IMR-90 (cell line): Measurements from ENCODE around the gene NDUFAF8. TPM values are rescaled to one million over a fixed set of nuclear protein-coding genes. Genes with fewer than 3 reads are reported as not detected.

ENCODE experiments used
- ATAC-seq: fragments of 200-7000 bp; cut with Tn5 transposase; 2 replicates; pipeline ENCODE4 v1.9.1; 2020; ENCODE audit warnings: low read depth, mild to moderate bottlenecking, moderate library complexity
- BruUV-seq: library from RNA; stranded (reverse); fragments of 400-500 nt; replicated peaks from 2 replicates; lab custom pipeline; 2021; lab: Mats Ljungman, UMichigan
- CTCF ChIA-PET: fragments of 300-600 bp; formaldehyde crosslinking; extraction: SDS; loops from one replicate; lab custom pipeline; 2021; ENCODE audit warnings: antibody characterized with exemption; lab: Yijun Ruan, JAX
- POLR2A ChIA-PET: fragments of 300-600 bp; sonication (Branson Sonifier 250); formaldehyde crosslinking; loops from one replicate; lab custom pipeline; 2022; ENCODE audit warnings: antibody characterized with exemption; ENCODE audit not compliant: unreplicated experiment; lab: Charles Lee
- DNase-seq: peaks from one replicate; pipeline ENCODE4 v3.0.0; 2013
- H2AFZ ChIP-seq: replicated peaks from 2 replicates; pipeline ENCODE3; 2013; ENCODE audit warnings: low read length, mild to moderate bottlenecking; ENCODE audit not compliant: poor library complexity
- H2AK5ac ChIP-seq: 2 replicates; pipeline ENCODE4 v1.6.1; 2013; ENCODE audit warnings: low read depth, low read length, inconsistent platforms
- H2AK9ac ChIP-seq: replicated peaks from 2 replicates; pipeline ENCODE3; 2013; ENCODE audit warnings: mild to moderate bottlenecking, low read depth, low read length, moderate library complexity; ENCODE audit not compliant: poor library complexity
- H2BK120ac ChIP-seq: 2 replicates; pipeline ENCODE4 v1.6.1; 2013; ENCODE audit warnings: low read depth, low read length, inconsistent platforms
- H2BK15ac ChIP-seq: 3 replicates; pipeline ENCODE4 v1.6.1; 2013; ENCODE audit warnings: low read depth, low read length, inconsistent platforms
- H2BK20ac ChIP-seq: 2 replicates; pipeline ENCODE4 v1.6.1; 2013; ENCODE audit warnings: low read depth, mild to moderate bottlenecking, inconsistent platforms, low read length, moderate library complexity
- H2BK5ac ChIP-seq: 2 replicates; pipeline ENCODE4 v1.6.1; 2013; ENCODE audit warnings: mild to moderate bottlenecking, low read depth, low read length, inconsistent platforms; ENCODE audit not compliant: poor library complexity, severe bottlenecking
- H3K14ac ChIP-seq: replicated peaks from 2 replicates; pipeline ENCODE4 v1.6.1; 2013; ENCODE audit warnings: low read depth, low read length, inconsistent platforms
- H3K18ac ChIP-seq: 2 replicates; pipeline ENCODE4 v1.6.1; 2013; ENCODE audit warnings: low read depth, low read length, control low read depth
- H3K23ac ChIP-seq: 2 replicates; pipeline ENCODE4 v1.6.1; 2013; ENCODE audit warnings: low read depth, low read length, inconsistent platforms
- H3K27ac ChIP-seq: 2 replicates; pipeline ENCODE4 v1.5.1; 2013; ENCODE audit warnings: mild to moderate bottlenecking, control low read depth, low read length; ENCODE audit not compliant: insufficient read depth
- H3K27me3 ChIP-seq: 2 replicates; pipeline ENCODE4 v1.6.1; 2013; ENCODE audit warnings: low read length; ENCODE audit not compliant: control insufficient read depth, insufficient read depth
- H3K36me3 ChIP-seq: 2 replicates; pipeline ENCODE4 v1.6.1; 2013; ENCODE audit warnings: low read length, mixed read lengths; ENCODE audit not compliant: control insufficient read depth, insufficient read depth
- H3K4ac ChIP-seq: 2 replicates; pipeline ENCODE4 v1.6.1; 2013; ENCODE audit warnings: low read depth, low read length, inconsistent platforms
- H3K4me1 ChIP-seq: 2 replicates; pipeline ENCODE4 v1.6.1; 2013; ENCODE audit warnings: low read length, mixed read lengths; ENCODE audit not compliant: control insufficient read depth, insufficient read depth
- H3K4me2 ChIP-seq: 2 replicates; pipeline ENCODE4 v1.6.1; 2013; ENCODE audit warnings: low read depth, mild to moderate bottlenecking, control low read depth, low read length, moderate library complexity
- H3K4me3 ChIP-seq: 2 replicates; pipeline ENCODE4 v1.5.1; 2013; ENCODE audit warnings: low read depth, mild to moderate bottlenecking, control low read depth, low read length, moderate library complexity; ENCODE audit not compliant: insufficient read depth
- H3K56ac ChIP-seq: 2 replicates; pipeline ENCODE4 v1.6.1; 2013; ENCODE audit warnings: low read length, inconsistent platforms; ENCODE audit not compliant: insufficient read depth; ENCODE audit errors: extremely low read depth
- H3K79me1 ChIP-seq, 2 experiments: 2 replicates each; pipeline ENCODE4 v1.6.1; 2013; ENCODE audit warnings: low read length in 2 of 2, inconsistent platforms in 1 of 2, low read depth in 1 of 2
- H3K9ac ChIP-seq: 2 replicates; pipeline ENCODE4 v1.6.1; 2013; ENCODE audit warnings: low read depth, low read length, control low read depth
- H3K9me1 ChIP-seq: 2 replicates; pipeline ENCODE4 v1.6.1; 2013; ENCODE audit warnings: low read length, inconsistent platforms; ENCODE audit not compliant: insufficient read depth
- H3K9me3 ChIP-seq: 2 replicates; pipeline ENCODE4 v1.6.1; 2013; ENCODE audit warnings: low read length; ENCODE audit not compliant: control insufficient read depth, insufficient read depth
- H4K20me1 ChIP-seq: 2 replicates; pipeline ENCODE4 v1.6.1; 2013; ENCODE audit warnings: low read length, inconsistent platforms; ENCODE audit not compliant: insufficient read depth
- H4K5ac ChIP-seq: 2 replicates; pipeline ENCODE4 v1.6.1; 2013; ENCODE audit warnings: mild to moderate bottlenecking, low read depth, low read length, control low read depth
- H4K8ac ChIP-seq, 2 experiments: 2 replicates each; pipeline ENCODE4 v1.6.1; 2013; ENCODE audit warnings: low read depth in 2 of 2, low read length in 2 of 2, control low read depth in 1 of 2, inconsistent platforms in 1 of 2
- H4K91ac ChIP-seq: 2 replicates; pipeline ENCODE4 v1.6.1; 2013; ENCODE audit warnings: low read depth, low read length, inconsistent platforms; ENCODE audit not compliant: insufficient read depth
- NFE2L2 ChIP-seq: fragments of 150-350 bp; IDR thresholded peaks from 2 replicates; pipeline ENCODE4 v1.6.1; 2016; ENCODE audit warnings: low read depth, mild to moderate bottlenecking, low read length
- RCOR1 ChIP-seq: IDR thresholded peaks from 2 replicates; pipeline ENCODE4 v1.6.1; 2012; ENCODE audit warnings: mild to moderate bottlenecking, low read length, improper control_type of control experiment; ENCODE audit not compliant: insufficient replicate concordance
- WGBS, 2 experiments: methylation state at CpG; one replicate each; pipeline versions ENCODE4 v1.1.5 to v1.1.7; 2013; ENCODE audit warnings: missing lambda C conversion rate in 2 of 2; ENCODE audit not compliant: insufficient read length in 1 of 2; ENCODE audit errors: extremely low coverage in 2 of 2; 5-methylcytosine and 5-hydroxymethylcytosine counted together
- dilution Hi-C: fragments of 300-500 bp; cut with HindIII; formaldehyde crosslinking; loops from one replicate; pipeline ENCODE4 v1.14.3; 2018; ENCODE audit warnings: low sequenced_read_pairs; ENCODE audit not compliant: unreplicated experiment
- in situ Hi-C: fragments of 300-500 bp; cut with MboI; formaldehyde crosslinking; loops from 3 replicates; pipeline ENCODE4 v1.14.3; 2019; ENCODE audit warnings: low sequenced_read_pairs, inconsistent platforms, mixed read lengths
- intact Hi-C: fragments of 100-400 bp; cut with micrococcal nuclease; formaldehyde crosslinking; loops from 2 replicates; pipeline ENCODE4 v1.10.0; 2022
- polyA plus RNA-seq, 3 experiments: library from polyadenylated mRNA; depleted of rRNA; stranded (reverse); fragments of >200 nt; gene quantifications; 2 replicates each; pipeline ENCODE4 v1.2.3, GENCODE V29; 2012; ENCODE audit warnings: low replicate concordance in 1 of 3
- total RNA-seq: library from RNA; depleted of rRNA; stranded (reverse); fragments of >200 nt; gene quantifications from 2 replicates; pipeline ENCODE4 v1.2.3, GENCODE V29; 2012
- TF ChIP-seq, protein P1 (sequence below): conservative IDR thresholded peaks from 2 replicates; pipeline ENCODE4 v1.5.1; 2012; ENCODE audit warnings: mild to moderate bottlenecking, low read depth, low read length, improper control_type of control experiment
- TF ChIP-seq, protein P2 (sequence below): fragments of 150-350 bp; IDR thresholded peaks from 2 replicates; pipeline ENCODE4 v1.6.1; 2017; ENCODE audit warnings: mild to moderate bottlenecking, antibody characterized with exemption, low read length, low read depth

The NDUFAF8 gene
- total and polyA plus RNA-seq, 2 of the 4 experiments (the other 2 are of a cell fraction) = 11.1 to 65.0 TPM

DNA sequence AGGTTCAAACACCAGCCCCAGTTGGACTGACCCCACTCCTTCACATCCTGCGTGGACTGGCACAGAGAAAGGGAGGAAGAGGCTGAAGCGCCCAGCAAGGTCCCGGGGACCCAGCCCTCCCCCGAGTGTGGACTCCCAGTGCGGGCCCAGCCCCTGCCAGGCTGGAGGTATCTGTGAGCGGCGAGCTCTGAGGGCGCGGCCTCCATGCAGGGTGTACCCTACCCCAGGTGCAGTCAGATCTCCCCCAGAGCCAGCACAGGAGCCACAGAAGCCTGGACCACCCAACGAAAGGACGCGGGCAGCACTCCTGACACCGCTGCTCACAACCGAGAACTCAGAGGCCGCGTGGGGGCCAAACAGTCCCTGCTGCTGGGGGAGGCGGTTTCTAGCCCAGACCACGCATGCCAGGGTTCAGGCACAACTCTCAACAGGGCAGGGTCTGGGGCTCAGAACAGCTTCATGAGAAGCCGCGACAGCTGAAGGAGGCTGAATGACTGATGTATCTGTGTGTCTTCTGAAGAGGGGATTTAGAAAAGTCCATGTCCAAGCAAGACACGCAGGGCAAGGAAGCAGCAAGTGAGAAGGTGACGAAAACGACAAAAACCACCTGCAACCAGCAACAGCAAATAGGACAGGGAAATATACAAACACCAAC lies 47.5 kb downstream of the NDUFAF8 start:
- no peak overlapping the region for H3K27ac ChIP-seq
- POLR2A ChIA-PET = no interaction called here
- H3K4me1 ChIP-seq = peaks cover 3% of the 10 kb centered on the region; the same call in 1 of the 2 replicates
- in situ Hi-C loops (no loop called here), intact Hi-C loops (no loop called here), dilution Hi-C loops (no loop called here)
- H3K9me3 ChIP-seq = no peaks in the 10 kb centered on the region
- no peak overlapping the region for H3K14ac ChIP-seq
- CTCF ChIA-PET = interaction anchor here (0.7 kb wide), 1 partner anchor 9 kb away, joined by 3 read pairs; the partner anchor contains the start of gene SLC38A10
- TF ChIP-seq, protein P1, sequence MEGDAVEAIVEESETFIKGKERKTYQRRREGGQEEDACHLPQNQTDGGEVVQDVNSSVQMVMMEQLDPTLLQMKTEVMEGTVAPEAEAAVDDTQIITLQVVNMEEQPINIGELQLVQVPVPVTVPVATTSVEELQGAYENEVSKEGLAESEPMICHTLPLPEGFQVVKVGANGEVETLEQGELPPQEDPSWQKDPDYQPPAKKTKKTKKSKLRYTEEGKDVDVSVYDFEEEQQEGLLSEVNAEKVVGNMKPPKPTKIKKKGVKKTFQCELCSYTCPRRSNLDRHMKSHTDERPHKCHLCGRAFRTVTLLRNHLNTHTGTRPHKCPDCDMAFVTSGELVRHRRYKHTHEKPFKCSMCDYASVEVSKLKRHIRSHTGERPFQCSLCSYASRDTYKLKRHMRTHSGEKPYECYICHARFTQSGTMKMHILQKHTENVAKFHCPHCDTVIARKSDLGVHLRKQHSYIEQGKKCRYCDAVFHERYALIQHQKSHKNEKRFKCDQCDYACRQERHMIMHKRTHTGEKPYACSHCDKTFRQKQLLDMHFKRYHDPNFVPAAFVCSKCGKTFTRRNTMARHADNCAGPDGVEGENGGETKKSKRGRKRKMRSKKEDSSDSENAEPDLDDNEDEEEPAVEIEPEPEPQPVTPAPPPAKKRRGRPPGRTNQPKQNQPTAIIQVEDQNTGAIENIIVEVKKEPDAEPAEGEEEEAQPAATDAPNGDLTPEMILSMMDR = no peak
- TF ChIP-seq, protein P2, sequence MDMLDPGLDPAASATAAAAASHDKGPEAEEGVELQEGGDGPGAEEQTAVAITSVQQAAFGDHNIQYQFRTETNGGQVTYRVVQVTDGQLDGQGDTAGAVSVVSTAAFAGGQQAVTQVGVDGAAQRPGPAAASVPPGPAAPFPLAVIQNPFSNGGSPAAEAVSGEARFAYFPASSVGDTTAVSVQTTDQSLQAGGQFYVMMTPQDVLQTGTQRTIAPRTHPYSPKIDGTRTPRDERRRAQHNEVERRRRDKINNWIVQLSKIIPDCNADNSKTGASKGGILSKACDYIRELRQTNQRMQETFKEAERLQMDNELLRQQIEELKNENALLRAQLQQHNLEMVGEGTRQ = no peak
- TF ChIP-seq NFE2L2 (no peak), RCOR1 (no peak)
- H3K4me2 ChIP-seq = no peak overlapping the region
- H2AK5ac ChIP-seq = no peak overlapping the region
- no peak overlapping the region for H4K8ac ChIP-seq
- H2BK5ac ChIP-seq = no peak overlapping the region
- H2BK20ac ChIP-seq = no peak overlapping the region
- H3K36me3 ChIP-seq = peaks cover 43% of the 10 kb centered on the region
- H3K79me1 ChIP-seq = peaks cover 10 to 73% of the 10 kb centered on the region in 2 experiments
- no peaks in the 10 kb centered on the region for H3K27me3 ChIP-seq
- no peak overlapping the region for H3K56ac ChIP-seq
- no peak overlapping the region for H3K23ac ChIP-seq
- H2BK120ac ChIP-seq = no peak overlapping the region
- H4K91ac ChIP-seq = no peak overlapping the region
- no peak overlapping the region for H3K18ac ChIP-seq
- peaks cover 27% of the 10 kb centered on the region for H4K20me1 ChIP-seq
- no peak overlapping the region for H3K4ac ChIP-seq
- no peak overlapping the region for H2AFZ ChIP-seq
- no peak overlapping the region for H3K4me3 ChIP-seq
- no peak overlapping the region for H2AK9ac ChIP-seq
- H3K9ac ChIP-seq = no peak overlapping the region
- ATAC-seq = no peak
- no peak overlapping the region for H4K5ac ChIP-seq
- no peaks in the 10 kb centered on the region; the same call in 1 of the 2 replicates for H3K9me1 ChIP-seq
- H2BK15ac ChIP-seq = no peak overlapping the region
- BruUV-seq = no TSS peak
- no peak for DNase-seq
- WGBS, 2 experiments = 92% methylated on average over 12 of the region's 23 CpGs; no CpG with 5 or more reads in 1 of the 2 experiments
